ENCODE data around the gene KRT76.

DNA sequence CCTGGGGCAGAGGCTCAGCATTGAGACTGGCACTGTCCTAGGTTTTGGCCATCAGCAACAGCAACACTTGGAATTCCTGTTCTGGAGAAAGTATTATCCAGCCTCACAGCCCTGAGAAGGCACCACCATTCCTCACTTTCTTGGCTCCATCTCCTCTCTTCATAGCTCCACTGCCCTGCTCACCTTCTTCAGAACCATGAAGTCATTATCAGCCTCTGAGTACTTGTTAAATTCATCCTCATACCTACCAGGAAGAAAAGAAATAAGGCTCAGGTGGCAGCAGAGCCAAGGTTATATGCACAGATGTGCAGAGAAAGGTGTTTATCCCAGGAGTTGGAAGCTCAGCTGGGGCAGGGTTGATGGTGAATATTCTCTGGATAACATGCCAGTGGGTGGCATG is 25.4 kb downstream of the KRT76 start:
- TF ChIP-seq CTCF (IDR thresholded peaks at IDR 0.05 in 4 of 5, conservative IDR thresholded peaks at IDR 0.05 in 1 of 5) (no peak), POLR2A (IDR thresholded peaks at IDR 0.05) (no peak)

Data from gastrocnemius medialis (tissue), 4 donors.